ENCODE results near the gene UPK1B.

UPK1B gene

GRCh38 chr3:119194237-119195150 lies 21.1 kb downstream of the UPK1B start:
- DNase-seq (ENCODE audit: insufficient read length, low spot score) = no peak
- FAIRE-seq = peak; percentile 87
- TF ChIP-seq POLR2A (IDR thresholded peaks at IDR 0.05; ENCODE audit: low read depth, low read length) = no peak

- FAIRE-seq = peak; percentile 48
- no peak for TF ChIP-seq POLR2A (IDR thresholded peaks at IDR 0.05; ENCODE audit: low read depth, low read length)
- DNase-seq (ENCODE audit: insufficient read length, low spot score) = no peak
Measured at GRCh38 chr3:119195151-119195476, 21.7 kb downstream of the UPK1B start.

GRCh38 chr3:119195911-119196310 lies 22.5 kb downstream of the UPK1B start:
- FAIRE-seq = peak; percentile 41
- DNase-seq (ENCODE audit: insufficient read length, low spot score) = no peak
- TF ChIP-seq POLR2A (IDR thresholded peaks at IDR 0.05; ENCODE audit: low read depth, low read length) = no peak

- TF ChIP-seq POLR2A (IDR thresholded peaks at IDR 0.05; ENCODE audit: low read depth, low read length) = no peak
- DNase-seq (ENCODE audit: insufficient read length, low spot score) (no peak), FAIRE-seq (no peak)
Measured at GRCh38 chr3:119205209-119205608, 31.8 kb downstream of the UPK1B start.

GRCh38 chr3:119205685-119206084 lies 32.3 kb downstream of the UPK1B start:
- DNase-seq (ENCODE audit: insufficient read length, low spot score) (no peak), FAIRE-seq (no peak)
- TF ChIP-seq POLR2A (IDR thresholded peaks at IDR 0.05; ENCODE audit: low read depth, low read length) = no peak

- no peak for TF ChIP-seq POLR2A (IDR thresholded peaks at IDR 0.05; ENCODE audit: low read depth, low read length)
- no peak for DNase-seq (ENCODE audit: insufficient read length, low spot score)
- FAIRE-seq = no peak
Measured at GRCh38 chr3:119206611-119207511, 33.5 kb downstream of the UPK1B start.

- DNase-seq (ENCODE audit: insufficient read length, low spot score) (no peak), FAIRE-seq (no peak)
- TF ChIP-seq POLR2A (IDR thresholded peaks at IDR 0.05; ENCODE audit: low read depth, low read length) = no peak
Measured at GRCh38 chr3:119207512-119207875, 34.1 kb downstream of the UPK1B start.

GRCh38 chr3:119211193-119211592 lies 37.8 kb downstream of the UPK1B start:
- no peak for TF ChIP-seq POLR2A (IDR thresholded peaks at IDR 0.05; ENCODE audit: low read depth, low read length)
- no peak for FAIRE-seq

GRCh38 chr3:119211803-119212202 lies 38.4 kb downstream of the UPK1B start:
- DNase-seq (ENCODE audit: insufficient read length, low spot score) = no peak
- TF ChIP-seq POLR2A (IDR thresholded peaks at IDR 0.05; ENCODE audit: low read depth, low read length) = no peak
- no peak for FAIRE-seq

More at GRCh38 chr3:119211193-119211592, 37.8 kb downstream of the UPK1B start:
- DNase-seq (ENCODE audit: insufficient read length, low spot score) = no peak

GRCh38 chr3:119219069-119219468 lies 45.7 kb downstream of the UPK1B start:
- no peak for TF ChIP-seq POLR2A (IDR thresholded peaks at IDR 0.05; ENCODE audit: low read depth, low read length)
- FAIRE-seq (no peak), DNase-seq (ENCODE audit: insufficient read length, low spot score) (no peak)

GRCh38 chr3:119220198-119220597 lies 46.8 kb downstream of the UPK1B start:
- FAIRE-seq = no peak

GRCh38 chr3:119220970-119221667 lies 47.7 kb downstream of the UPK1B start:
- DNase-seq (ENCODE audit: insufficient read length, low spot score) (no peak), FAIRE-seq (no peak)
- no peak for TF ChIP-seq POLR2A (IDR thresholded peaks at IDR 0.05; ENCODE audit: low read depth, low read length)

More at GRCh38 chr3:119220198-119220597, 46.8 kb downstream of the UPK1B start:
- TF ChIP-seq POLR2A (IDR thresholded peaks at IDR 0.05; ENCODE audit: low read depth, low read length) = no peak
- DNase-seq (ENCODE audit: insufficient read length, low spot score) = no peak

- FAIRE-seq (no peak), DNase-seq (ENCODE audit: insufficient read length, low spot score) (no peak)
- TF ChIP-seq POLR2A (IDR thresholded peaks at IDR 0.05; ENCODE audit: low read depth, low read length) = no peak
Measured at GRCh38 chr3:119221779-119222320, 48.5 kb downstream of the UPK1B start.

Measured in H54 (cell line).